Hematopoietic multipotent progenitor cell treated with erythropoietin and hydrocortisone succinate and interleukin-3 and kit ligand, for 6 days (in vitro differentiated cells): ENCODE data around the gene LACTBL1.
"Not testable (repeated sequence)": the region's sequence is repeated elsewhere in the genome, so short reads cannot be mapped to it uniquely, and the experiment has no call there.

Experiments
- DNase-seq: peaks from one replicate; pipeline ENCODE4 v3.0.0-alpha.2; 2015

The LACTBL1 gene

GRCh38 chr1:22972760-22973159 lies at the start of gene LACTBL1:
Gene LACTBL1, minus strand, starts transcription at chr1:22972866. Its CDS starts 550 bp downstream, at chr1:22972316.
- DNase-seq = no peak

DNA sequence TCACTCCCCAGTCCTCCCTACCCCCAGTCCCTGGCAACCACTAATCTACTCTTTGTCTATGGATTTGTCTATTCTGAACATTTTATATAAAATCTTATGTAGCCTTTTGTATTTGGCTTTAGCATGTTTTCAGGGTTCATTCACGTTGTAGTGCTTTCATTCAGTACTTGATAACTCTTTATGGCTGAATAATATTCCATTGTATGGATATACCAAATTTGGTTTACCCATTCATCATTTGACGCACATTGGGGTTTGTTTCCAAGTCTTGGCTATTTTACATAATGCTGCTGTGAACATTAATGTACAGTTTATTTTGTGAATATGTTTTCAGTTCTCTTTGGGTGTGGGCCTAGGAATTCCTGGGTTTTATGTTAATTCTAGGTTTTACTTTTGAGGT lies 49.2 kb upstream of the LACTBL1 start:
- no peak for DNase-seq

DNA sequence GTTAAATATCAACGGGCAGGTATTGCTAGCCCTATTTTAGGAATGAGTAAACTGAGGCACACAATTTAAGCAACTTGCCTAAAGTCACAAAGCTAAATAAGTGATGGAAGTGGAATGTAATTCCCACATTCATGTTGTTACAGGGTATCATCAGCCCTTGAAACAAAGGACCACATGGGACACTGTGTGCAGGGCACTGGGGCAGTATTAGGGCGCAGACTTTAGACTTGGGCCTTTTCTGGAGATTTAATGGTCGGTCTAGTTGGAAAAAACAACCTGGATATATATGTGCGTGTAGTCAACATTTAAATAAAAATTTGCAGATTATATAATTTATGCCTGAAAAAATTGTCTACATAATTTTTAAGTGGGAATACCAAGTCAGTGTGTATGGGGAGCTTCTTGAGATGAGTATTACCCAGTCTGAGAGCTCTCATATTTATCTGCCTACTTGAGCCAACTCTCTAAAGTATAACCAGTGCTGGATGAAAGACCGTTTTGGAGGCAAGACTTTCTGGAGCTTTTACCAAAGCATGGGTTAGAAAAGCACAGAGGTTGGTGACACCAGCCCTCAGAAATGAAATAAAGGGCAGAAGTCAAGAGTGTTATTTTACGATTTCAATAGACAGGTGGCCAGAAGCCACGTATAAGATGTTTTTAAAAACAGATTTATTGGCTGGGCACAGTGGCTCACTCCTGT lies 48.2 kb upstream of the LACTBL1 start:
- peak; percentile 58 for DNase-seq

DNA sequence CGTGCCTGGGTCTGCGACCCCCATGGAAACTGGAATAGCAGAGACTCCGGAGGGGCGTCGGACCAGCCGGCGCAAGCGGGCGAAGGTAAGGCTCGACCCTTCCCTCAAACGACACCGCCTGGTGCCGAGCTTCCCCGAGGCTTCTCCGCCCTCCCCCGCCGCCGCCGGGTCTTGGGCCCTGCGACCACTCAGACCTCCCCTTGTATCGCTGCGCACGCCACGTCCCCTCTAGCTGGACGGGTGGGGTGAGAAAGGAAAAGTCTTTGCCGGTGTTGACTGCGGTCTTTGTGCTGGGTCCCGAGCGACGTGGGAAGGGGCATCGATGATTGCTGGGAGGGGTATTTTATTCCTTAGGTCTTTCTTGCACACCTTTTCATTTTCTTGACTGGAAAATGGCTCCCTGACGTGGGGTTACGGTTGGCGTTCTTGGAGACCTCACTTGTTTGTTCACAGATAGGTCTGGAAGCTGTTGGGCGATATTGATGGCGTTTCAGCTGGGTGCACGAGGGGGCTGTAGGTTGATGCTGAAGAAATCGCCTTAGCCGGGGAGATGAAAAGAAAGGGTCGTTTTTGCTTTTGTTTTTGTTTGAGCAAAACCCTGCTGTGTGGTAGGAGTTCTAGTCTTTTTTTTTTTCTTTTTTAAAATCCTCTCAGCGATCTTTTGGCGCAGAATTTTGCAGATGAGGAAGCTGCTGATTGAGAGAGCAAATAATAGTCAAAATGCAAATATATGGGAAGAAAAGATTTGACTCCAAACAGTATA lies 47.4 kb upstream of the LACTBL1 start:
- DNase-seq = peak; percentile 74

GRCh38 chr1:23019094-23019862 lies 46.6 kb upstream of the LACTBL1 start, which contains the start of gene KDM1A:
Gene KDM1A, plus strand, starts transcription at chr1:23019468. Its CDS starts 129 bp downstream, at chr1:23019597.
- DNase-seq = peak; percentile 98

GRCh38 chr1:23018661-23019093 lies 46.0 kb upstream of the LACTBL1 start:
- no peak for DNase-seq

GRCh38 chr1:23013657-23014056 lies 41.0 kb upstream of the LACTBL1 start:
- peak; percentile 22 for DNase-seq

DNA sequence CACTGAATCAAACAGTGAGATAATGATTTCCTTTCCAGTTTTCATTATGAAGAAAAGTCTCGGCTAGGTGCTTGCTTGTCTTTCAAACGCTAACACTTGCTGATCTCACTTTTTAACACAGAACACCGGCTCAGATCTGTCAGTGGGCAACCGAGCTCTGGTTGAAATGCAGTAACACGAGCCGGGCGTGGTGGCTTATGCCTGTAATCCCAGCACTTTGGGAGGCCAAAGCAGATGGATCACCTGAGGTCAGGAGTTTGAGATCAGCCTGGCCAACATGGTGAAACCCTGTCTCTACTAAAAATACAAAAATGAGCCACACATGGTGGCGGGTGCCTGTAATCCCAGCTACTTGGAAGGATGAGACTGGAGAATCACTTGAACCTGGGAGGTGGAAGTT lies 37.4 kb upstream of the LACTBL1 start:
- not testable (repeated sequence) for DNase-seq

DNA sequence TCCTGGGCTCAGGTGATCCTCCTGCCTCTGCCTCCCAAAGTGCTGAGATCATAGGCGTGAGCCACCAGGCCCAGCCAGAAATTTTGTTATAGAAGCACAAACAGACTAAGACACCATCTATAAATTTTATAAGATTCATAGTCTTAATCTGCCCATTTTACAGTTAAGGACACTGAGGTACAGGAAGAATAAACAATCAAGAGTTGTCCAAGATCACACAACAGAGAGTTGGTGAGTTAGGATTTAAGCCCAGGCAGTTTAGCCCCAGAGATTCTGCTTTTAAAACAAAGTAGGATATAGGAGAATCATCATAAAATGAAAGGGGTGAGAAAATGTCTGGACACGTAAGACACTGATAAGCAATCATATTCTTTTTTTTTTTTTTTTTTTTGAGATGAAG lies 36.2 kb upstream of the LACTBL1 start:
- no peak for DNase-seq

DNA sequence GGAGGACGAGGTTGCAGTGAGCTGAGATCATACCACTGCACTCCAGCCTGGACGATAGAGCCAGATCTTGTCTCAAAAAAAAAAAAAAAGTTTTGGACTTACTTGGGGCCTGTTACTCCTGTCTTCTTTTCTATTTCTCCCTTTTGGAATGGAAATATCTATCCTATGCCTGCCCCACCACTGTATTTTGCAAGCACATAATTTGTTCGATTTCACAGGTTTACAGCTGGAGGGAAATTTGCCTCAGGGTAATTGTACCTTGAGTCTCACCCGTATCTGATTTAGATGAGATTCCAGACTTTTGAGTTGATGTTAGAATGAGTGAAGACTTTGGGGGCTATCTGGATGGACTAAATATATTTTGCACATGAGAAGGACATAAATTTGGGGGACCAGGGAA lies 34.4 kb upstream of the LACTBL1 start:
- DNase-seq = no peak

DNA sequence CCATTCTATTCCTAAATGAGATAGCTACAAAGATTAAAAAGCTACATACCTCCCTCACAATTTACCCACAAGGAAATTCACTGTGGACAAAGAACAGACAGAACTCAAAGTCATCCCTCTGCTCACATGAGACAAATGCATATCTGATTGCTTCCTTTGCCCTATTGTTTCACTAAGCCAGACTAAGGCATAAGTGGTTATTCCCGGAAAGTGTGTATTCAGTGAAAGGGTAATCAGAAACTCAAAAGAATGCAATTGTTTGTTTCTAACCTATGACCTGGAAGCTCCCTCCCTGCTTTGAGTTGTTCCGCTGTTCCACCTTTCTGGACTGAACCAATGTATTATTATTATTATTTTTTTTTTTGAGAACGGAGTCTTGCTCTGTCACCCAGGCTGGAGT lies 32.1 kb upstream of the LACTBL1 start:
- not testable (repeated sequence) for DNase-seq

GRCh38 chr1:23004112-23004511 lies 31.4 kb upstream of the LACTBL1 start:
- no peak for DNase-seq

GRCh38 chr1:23002218-23002617 lies 29.6 kb upstream of the LACTBL1 start:
- not testable (repeated sequence) for DNase-seq

DNA sequence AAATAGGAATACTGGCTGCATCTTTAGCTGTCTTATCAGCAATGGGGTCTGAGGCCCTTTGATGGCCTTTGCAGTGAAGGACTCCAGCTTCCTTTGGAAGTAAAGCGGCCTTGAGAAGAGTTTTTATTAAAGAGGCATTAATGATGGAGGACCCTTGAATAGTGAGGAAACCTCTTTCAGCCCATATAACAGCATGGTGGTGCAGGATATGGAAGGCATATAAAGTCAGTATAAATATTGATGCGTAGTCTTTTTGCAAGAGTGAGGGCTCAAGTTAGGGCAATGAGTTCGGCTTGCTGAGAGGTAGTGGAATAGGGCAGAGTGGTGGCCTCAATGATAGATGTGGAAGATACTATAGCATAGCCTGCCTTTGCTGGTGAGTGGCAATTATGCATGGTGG lies 27.5 kb upstream of the LACTBL1 start:
- DNase-seq = not testable (repeated sequence)

- not testable (repeated sequence) for DNase-seq
Observed at GRCh38 chr1:22997528-22997927, 24.9 kb upstream of the LACTBL1 start.

- DNase-seq = no peak
Observed at GRCh38 chr1:22995774-22996173, 23.1 kb upstream of the LACTBL1 start.

GRCh38 chr1:22993220-22993795 lies 20.6 kb upstream of the LACTBL1 start:
- DNase-seq = not testable (repeated sequence)

DNA sequence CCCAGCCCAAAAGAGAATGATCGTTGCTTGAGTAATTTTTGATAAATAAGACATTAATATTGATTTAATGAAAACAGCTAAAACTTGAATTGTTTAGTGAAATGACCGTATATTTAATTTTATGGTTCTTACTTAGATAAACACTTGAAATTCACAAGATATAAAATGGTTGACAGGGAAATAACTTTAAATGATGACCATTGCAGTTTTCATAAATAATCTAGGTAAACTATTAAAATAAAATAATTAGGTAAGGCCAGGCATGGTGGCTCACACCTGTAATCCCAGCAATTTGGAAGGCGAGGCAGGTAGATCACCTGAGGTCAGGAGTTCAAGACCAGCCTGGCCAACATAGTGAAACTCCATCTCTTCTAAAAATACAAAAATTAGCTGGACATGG lies 19.7 kb upstream of the LACTBL1 start:
- not testable (repeated sequence) for DNase-seq

GRCh38 chr1:22983944-22984343 lies 11.3 kb upstream of the LACTBL1 start:
- DNase-seq = peak; percentile 27

GRCh38 chr1:22980471-22980790 lies 7.8 kb upstream of the LACTBL1 start:
- not testable (repeated sequence) for DNase-seq

- no peak for DNase-seq
Observed at GRCh38 chr1:22978299-22978698, 5.6 kb upstream of the LACTBL1 start.

DNA sequence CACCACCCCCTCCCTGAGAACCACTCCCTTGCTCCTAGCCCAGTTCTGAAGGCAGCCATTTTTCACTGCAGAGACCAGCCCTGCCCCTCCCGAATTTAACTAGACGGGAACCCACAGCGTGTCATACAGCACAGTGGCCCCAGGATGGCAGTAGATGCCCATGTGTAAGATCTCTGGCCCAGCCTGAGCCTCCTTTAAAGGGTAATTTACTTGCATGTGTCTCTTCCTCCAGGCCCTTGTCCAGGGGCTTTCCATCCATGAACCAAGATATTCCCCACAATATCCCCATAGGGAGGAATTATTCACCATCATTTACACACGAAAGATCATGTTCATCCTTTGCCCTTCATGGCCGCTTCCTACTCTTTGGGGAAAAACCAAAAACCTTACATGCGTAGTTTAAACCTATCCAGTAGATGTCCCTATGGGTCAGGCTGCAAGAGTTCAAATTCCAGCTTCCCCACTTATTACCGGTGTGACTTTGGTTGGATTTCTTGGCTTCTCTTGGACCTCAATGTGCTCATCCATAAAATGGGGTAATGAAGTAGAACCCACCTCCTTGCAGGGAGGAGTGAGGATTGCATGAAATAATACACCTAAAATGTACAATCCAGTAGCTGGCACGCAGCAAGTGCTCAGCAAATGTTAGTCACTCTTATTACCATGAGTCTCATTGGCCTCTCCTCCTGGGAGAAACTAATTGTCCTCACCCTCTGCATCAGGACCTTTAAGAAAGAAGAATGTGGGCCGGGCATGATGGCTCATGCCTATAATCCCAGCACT lies 4.0 kb upstream of the LACTBL1 start:
- DNase-seq = peak; percentile 92
